COLO668 (cell line): ENCODE measurements around the gene GNPTG.
A peak's percentile ranks its signal among the peaks of the same experiment; 100 is the strongest.

Experiments
- DNase-seq: peaks from one replicate; lab custom pipeline; 2025; ENCODE audit not compliant: unreplicated experiment; lab: John Stamatoyannopoulos, UW

GNPTG gene

DNA sequence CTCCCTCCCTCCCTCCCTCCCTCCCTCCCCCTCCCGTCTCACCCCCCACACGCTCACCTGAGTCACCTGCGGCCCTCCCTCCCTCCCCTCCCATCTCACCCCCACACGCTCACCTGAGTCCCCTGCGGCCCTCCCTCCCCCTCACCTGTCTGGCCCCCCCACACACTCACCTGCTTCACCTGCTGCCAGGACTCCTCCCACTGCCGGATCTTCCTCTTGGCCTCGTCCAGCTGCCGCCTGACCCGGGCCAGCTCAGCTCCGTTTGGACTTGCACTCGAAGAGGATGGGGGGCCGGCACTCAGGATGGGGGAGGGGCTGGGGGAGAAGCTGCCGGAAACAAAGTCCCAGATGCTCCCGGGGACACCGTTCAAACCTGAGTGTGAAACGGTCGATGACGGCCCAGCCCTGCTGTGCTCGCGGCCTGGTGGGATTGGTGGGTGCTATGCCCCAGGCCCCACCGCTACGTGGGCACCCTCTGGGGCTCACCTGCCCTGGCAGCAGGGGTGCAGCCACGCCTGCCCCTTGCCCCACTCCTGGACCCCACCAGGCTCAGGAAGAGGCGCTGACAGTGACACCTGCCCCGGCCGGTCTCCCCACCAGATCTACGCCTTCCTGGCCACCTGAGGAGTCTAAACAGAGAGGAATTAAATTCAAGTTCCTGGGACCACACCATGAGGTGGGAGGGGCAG lies 15.9 kb downstream of the GNPTG start:
- peak; percentile 94 for DNase-seq

GRCh38 chr16:1371054-1371978 lies 19.6 kb downstream of the GNPTG start:
- no peak for DNase-seq

GRCh38 chr16:1372292-1372950 lies 20.7 kb downstream of the GNPTG start:
- no peak for DNase-seq

- DNase-seq, result no peak
Measured at GRCh38 chr16:1374418-1375297, 22.9 kb downstream of the GNPTG start.

DNA sequence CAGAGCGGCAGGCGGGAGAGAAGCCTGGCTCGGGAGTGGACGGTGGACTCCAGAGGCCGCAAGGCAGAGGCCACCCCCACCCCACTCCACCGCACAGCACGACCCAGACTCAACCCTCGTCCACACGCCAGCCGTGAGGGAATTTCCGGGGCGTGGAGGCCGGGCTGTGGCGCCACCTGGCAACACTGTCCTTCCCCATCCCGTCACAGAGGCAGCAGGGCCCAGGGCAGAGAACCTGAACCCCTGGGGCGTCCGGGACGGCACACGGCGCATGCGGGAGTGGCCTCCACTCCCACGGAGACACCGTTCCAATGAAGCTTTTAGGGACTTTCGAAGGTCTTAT lies 23.5 kb downstream of the GNPTG start:
- DNase-seq, result no peak

DNA sequence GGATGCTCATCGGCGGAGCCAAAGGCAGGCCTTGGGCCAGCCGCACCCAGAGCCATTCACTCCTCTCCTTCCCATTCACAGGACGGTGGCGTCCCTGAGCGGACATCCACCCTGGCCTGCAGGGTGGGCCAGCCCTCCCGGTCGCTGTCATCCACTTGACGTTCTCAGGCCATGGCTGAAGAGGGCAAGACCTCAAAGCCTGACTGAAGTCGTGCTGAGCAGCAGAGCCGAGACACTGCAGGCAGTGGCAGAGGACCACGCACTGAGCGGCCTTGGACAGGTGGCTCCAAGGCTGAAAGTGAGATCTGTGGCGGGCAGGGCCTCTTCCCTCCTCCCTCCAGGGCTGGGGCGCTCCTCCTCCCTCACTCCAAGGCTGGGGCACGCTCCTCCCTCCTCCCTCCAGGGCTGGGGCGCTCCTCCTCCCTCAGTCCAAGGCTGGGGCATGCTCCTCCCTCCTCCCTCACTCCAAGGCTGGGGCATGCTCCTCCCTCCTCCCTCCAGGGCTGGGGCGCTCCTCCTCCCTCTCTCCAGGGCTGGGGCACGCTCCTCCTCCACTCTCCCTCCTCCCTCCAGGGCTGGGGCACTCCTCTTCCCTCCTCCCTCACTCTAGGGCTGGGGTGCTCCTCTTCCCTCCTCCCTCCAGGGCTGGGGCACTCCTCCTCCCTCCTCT lies 24.1 kb downstream of the GNPTG start:
- DNase-seq, result no peak

DNA sequence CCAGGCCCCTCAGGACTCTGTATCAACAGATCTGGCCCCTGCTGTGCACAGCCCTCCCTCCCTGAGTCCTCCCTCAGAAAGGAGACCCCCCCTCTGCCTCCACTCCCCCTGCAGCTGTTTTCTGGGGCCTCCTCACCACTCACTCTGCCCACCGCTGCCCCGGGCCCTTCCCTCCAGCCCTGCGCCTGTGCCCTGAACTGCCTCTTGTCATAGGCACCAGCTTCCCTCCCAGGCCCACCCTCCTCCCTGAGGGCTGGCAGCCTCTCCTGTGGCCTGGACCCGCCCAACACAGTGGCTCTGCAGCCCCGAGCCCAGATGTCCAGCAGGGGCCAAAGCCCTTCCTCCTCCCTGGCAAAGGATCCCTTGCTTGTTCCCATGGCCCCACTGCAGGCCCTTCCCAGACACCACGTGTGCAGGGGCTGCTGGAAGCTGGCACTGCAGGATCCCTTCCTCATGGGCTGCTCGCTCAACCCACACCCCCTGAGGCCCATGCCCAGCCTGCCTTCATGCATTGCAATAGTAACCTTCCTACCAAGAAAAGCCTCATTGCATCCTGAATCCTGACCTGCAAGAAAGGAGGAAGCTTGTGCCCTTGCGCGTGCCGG lies 25.8 kb downstream of the GNPTG start:
- no peak for DNase-seq

- DNase-seq, result peak; percentile 30
Measured at GRCh38 chr16:1378087-1378803, 26.5 kb downstream of the GNPTG start.

DNA sequence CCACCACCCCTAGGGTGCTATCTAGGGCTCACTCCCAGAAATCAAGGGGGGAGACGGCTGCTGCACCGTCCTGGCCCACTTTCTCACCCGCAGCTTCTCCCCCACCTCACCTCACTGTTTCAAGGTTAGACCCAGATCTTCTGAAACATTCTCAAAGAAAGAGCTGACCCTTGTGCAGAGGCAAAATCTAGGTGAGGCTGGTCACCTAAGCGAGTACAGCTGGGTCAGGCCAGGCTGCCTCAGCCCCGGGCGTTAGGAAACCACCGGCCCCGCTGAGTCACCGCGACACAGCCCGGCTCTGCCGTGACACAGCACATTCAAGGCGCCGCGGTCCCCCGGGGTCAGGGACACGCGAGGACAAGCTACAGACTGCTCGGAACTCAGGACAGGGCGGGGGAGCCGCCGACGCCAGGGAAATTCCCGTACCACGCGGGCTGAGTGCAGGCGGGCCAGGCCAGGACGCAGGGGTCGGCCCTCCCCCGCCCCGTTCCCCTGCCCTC lies 27.1 kb downstream of the GNPTG start:
- peak; percentile 79 for DNase-seq

DNA sequence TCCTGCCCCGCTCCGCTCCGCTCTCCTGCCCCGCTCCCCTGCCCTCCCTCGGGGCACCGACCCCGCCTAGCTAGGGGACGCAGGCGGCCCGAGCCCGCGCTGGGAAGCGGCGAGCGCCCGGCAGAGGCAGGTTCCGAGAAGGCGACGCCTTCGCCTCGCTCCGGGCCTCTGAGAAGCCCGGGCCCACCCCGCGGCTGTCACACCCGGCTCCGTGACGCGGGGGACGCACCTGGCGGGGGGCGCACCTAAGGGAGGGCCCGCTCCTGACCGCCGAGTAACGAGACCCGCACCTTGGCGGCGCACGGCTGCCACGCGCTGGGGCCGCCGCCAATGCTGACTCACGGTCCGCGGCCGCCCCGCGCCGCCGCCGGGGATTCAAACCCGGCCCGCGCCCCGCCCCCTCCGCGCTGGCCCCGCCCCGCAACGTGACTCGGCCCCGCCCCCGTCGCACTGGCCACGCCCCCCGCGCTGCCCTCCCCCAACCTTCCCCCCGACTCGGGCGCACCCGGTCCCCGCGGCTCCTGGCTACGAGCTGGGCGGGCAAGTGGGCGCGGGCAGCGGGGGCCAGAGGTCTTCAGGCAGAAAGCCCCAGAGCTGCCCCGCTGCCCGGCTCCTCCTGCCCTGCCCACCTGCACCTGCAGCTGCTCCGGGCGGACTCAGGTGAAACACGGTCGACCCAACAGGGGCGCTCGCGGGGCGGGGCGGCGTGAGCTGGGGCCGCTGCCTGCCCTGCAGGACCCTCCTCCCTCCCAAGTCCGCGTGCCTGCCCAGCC lies 27.8 kb downstream of the GNPTG start:
- DNase-seq, result peak; percentile 80

- DNase-seq, result no peak
Measured at GRCh38 chr16:1380195-1380594, 28.5 kb downstream of the GNPTG start.

DNA sequence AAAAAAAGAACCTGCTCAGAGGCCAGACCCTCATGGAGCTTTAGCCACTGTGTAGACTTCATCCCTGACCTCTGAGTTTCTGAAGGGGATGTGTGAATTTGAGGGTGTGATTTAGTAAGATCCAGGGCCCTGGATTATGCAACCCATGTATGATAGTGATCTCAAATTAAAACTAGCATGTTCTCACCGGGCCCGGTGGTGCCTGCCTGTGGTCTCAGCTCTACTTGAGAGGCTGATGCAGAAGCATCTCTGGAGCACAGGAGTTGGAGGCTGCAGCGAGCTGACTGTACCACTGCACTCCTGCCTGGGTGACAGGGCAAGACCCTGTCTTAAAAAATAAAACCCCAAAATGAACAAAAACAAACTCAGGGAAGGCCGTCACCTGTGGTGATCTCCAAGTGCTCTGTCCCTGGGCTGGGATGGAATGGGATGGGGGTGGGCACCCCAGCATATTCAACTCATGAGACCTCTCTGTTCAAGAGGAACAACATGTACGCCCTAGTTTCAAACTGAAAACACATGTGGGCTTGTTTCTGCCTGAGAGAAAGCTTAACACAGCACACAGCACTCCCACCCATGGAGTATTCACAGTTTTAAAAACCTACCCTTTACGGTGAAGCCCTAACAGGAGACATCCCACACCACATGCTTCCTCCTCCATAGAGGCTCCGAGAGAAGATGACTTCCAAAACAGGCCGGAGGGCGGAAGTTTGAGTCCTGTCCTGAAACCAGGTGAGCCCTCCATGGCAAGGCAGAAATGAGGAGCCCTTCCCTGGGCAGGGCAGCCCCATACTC lies 30.1 kb downstream of the GNPTG start:
- DNase-seq, result no peak

DNA sequence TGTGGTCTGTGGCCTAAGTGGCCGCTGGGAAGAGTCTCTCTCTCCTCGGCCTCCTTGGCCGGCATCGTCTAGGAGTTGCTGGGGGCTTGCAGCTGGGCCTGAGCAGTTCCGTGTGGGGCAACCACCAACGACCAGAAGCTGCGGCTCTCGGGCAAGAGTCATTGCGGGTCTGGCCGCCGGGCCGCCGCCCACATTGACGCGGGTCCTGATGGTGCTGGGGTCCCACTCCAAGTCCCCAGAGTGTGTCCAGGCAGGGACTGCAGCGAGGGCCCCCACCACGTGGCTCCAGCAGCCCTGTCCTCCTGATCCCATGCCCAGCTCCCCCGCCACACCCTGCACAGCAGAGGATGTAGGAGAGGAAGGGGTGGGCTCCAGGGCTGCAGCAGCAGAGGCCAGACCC lies 31.8 kb downstream of the GNPTG start:
- no peak for DNase-seq

- no peak for DNase-seq
Measured at GRCh38 chr16:1385232-1385631, 33.5 kb downstream of the GNPTG start.

GRCh38 chr16:1387331-1387730 lies 35.6 kb downstream of the GNPTG start:
- no peak for DNase-seq

DNA sequence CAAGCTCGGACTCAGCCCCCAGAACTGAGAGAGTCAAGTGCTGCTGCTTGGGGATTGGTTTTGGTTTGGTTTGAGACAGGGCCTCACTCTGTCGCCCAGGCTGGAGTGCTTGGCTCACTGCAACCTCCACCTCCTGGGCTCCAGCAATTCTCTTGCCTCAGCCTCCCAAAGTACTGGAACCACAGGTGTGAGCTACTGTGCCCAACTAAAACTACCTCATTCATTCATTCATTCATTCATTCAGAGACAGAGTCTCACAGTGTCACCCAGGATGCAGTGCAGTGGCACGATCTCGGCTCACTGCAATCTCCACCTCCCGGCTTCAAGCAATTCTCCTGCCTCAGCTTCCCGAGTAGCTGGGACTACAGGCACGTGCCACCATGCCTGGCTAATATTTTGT lies 38.0 kb downstream of the GNPTG start:
- DNase-seq, result no peak

DNA sequence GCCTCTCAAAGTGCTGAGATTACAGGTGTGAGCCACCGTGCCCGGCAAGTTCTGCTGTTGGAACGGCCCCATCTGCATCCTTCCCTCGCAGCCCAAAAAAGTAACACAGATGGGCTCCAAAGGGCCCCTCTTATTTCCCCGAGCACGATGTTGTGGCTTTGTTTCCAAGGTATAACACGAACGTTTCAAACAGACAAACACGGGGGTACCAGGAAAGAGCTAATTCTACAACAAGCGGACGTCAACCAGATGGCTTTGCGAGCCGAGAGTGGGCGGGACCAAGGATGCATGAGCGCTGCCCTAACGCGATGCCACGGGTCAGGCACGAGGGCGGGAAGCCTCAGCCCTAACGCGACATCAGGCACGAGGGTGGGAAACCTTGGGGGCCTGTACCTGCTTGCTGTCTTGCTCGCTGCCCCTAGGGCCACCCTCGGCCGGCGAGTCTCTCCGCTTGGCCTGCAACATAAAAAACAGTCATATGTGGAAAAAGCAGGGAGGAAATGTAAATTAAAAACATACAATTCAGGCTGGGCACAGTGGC lies 38.6 kb downstream of the GNPTG start:
- no peak for DNase-seq
